Thymus (tissue), 11 donors: ENCODE data around the gene FAM83G. TPM values are rescaled to one million over a fixed set of nuclear protein-coding genes. Genes with fewer than 3 reads are reported as not detected.
A peak's percentile ranks its signal among the peaks of the same experiment; 100 is the strongest.
"Not testable (repeated sequence)": the region's sequence is repeated elsewhere in the genome, so short reads cannot be mapped to it uniquely, and the experiment has no call there.

ENCODE experiments used
- DNase-seq, 9 donors: peaks; one replicate each; pipeline ENCODE4 v3.0.0-alpha.2; 2013; ENCODE audit warnings: low spot score in 9 of 9, low read depth in 6 of 9, missing footprints in 1 of 9
- H3K27ac ChIP-seq, 2 donors: one replicate each; pipeline ENCODE4 v1.5.1; 2013; ENCODE audit warnings: control low read depth in 1 of 2, low read depth in 1 of 2, low read length in 1 of 2, mild to moderate bottlenecking in 1 of 2, moderate library complexity in 1 of 2
- H3K27me3 ChIP-seq, 2 donors: one replicate each; pipeline ENCODE4 v1.5.1; 2013; ENCODE audit warnings: low read length in 1 of 2; ENCODE audit not compliant: control insufficient read depth in 2 of 2, insufficient read depth in 1 of 2
- H3K36me3 ChIP-seq, 2 donors: one replicate each; pipeline ENCODE4 v1.5.1; 2013; ENCODE audit warnings: low read length in 1 of 2, mild to moderate bottlenecking in 1 of 2, moderate library complexity in 1 of 2; ENCODE audit not compliant: control insufficient read depth in 2 of 2, insufficient read depth in 2 of 2
- H3K4me1 ChIP-seq, 2 donors: one replicate each; pipeline ENCODE4 v1.5.1; 2013; ENCODE audit warnings: low read length in 2 of 2; ENCODE audit not compliant: control insufficient read depth in 2 of 2, insufficient read depth in 2 of 2
- H3K4me3 ChIP-seq, 2 donors: one replicate each; pipeline ENCODE4 v1.5.1; 2013; ENCODE audit warnings: low read length in 2 of 2, control low read depth in 1 of 2, mild to moderate bottlenecking in 1 of 2
- H3K9me3 ChIP-seq, 2 donors: one replicate each; pipeline ENCODE4 v1.5.1; 2013; ENCODE audit warnings: low read length in 1 of 2, mild to moderate bottlenecking in 1 of 2; ENCODE audit not compliant: control insufficient read depth in 2 of 2, insufficient read depth in 1 of 2
- WGBS: extraction: QIAGEN DNeasy Blood & Tissue Kit; methylation state at CpG from one replicate; pipeline ENCODE4 v1.1.7; 2013; 5-methylcytosine and 5-hydroxymethylcytosine counted together
- polyA plus RNA-seq: library from polyadenylated mRNA; stranded (reverse); fragments of 200-250 nt; gene quantifications from one replicate; pipeline ENCODE4 v1.2.3, GENCODE V29; 2013
- total RNA-seq: library from RNA; stranded (reverse); fragments of 120-200 nt; gene quantifications from one replicate; pipeline ENCODE4 v1.2.4, GENCODE V29; 2013
- donor health status: healthy.

FAM83G gene
- total and polyA plus RNA-seq, 2 donors = 3.8 to 7.7 TPM

- WGBS = 70% methylated on average over 5 of the region's 5 CpGs
- Histone ChIP-seq H3K9me3 (no peaks in the 10 kb centered on the region), H3K4me3 (no peak overlapping the region), H3K4me1 (peaks cover 0 to 3% of the 10 kb centered on the region in 2 donors), H3K27me3 (no peaks in the 10 kb centered on the region), H3K27ac (no peak overlapping the region), H3K36me3 (peaks cover 21 to 22% of the 10 kb centered on the region in 2 donors)
- no peak for DNase-seq
Measured at GRCh38 chr17:18932360-18933055, 72.1 kb downstream of the FAM83G start.

- WGBS = 97% methylated on average over 9 of the region's 9 CpGs
- H3K4me1 ChIP-seq = peaks cover 3 to 8% of the 10 kb centered on the region in 2 donors
- no peak overlapping the region for H3K4me3 ChIP-seq
- no peaks in the 10 kb centered on the region for H3K27me3 ChIP-seq
- H3K36me3 ChIP-seq = peaks cover 30 to 31% of the 10 kb centered on the region in 2 donors
- no peak for DNase-seq
- H3K9me3 ChIP-seq = no peaks in the 10 kb centered on the region
- H3K27ac ChIP-seq = no peak overlapping the region
Measured at GRCh38 chr17:18928628-18929125, 75.9 kb downstream of the FAM83G start.

DNA sequence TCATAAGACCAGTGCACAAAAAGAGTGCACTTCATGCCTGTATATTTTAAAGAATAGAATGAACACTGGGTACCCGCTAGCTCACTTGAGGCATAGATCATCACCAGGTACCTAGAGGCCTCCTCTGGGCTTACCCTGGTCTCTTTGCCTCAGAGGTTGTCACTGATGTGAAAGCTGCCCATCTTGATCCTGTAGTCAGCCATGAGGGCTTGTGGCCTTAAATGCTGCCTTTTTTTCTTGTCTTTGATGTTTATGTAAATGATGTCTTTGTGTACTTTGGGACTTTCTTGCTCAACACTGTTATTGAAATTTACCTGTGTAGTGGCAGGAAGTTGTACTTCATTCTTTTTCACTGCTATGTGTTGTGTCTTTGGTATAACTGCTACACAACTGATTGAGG is 79.4 kb downstream of the FAM83G start:
- peaks cover 19 to 22% of the 10 kb centered on the region in 2 donors for H3K36me3 ChIP-seq
- DNase-seq = peak in 1 of 9 donors; percentile 38
- no peaks in the 10 kb centered on the region for H3K9me3 ChIP-seq
- peaks cover 7 to 12% of the 10 kb centered on the region in 2 donors for H3K4me1 ChIP-seq
- 84% methylated on average over 1 of the region's 1 CpG for WGBS
- H3K27ac ChIP-seq = peak overlapping the region in 1 of 2 donors; percentile 64
- no peak overlapping the region for H3K4me3 ChIP-seq
- no peaks in the 10 kb centered on the region for H3K27me3 ChIP-seq

DNA sequence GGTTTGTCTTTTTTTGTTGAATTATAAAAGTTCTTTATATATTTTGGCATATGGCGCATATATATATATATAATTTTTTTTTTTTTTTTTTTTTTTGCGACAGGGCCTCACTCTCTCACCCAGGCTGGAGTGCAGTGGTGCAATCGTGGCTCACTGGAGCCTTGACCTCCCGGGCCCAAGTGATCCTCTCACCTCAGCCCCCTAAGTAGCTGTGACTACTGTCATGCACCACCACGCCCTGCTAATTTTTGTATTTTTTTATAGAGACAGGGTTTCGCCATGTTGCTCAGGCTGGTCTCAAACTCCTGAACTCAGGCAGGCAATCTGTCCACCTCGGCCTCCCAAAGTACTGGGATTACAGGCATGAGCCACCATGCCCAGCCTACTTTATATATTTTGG is 82.0 kb downstream of the FAM83G start:
- not testable (repeated sequence) for H3K27ac ChIP-seq, H3K27me3 ChIP-seq, DNase-seq, H3K9me3 ChIP-seq, H3K4me3 ChIP-seq
- H3K4me1 ChIP-seq = peaks cover 7 to 12% of the 10 kb centered on the region in 2 donors
- H3K36me3 ChIP-seq = peaks cover 21% of the 10 kb centered on the region in 2 donors
- WGBS = 97% methylated on average over 7 of the region's 7 CpGs

GRCh38 chr17:18921912-18922451 is 82.6 kb downstream of the FAM83G start:
- no peaks in the 10 kb centered on the region for H3K27me3 ChIP-seq
- no peaks in the 10 kb centered on the region for H3K9me3 ChIP-seq
- 81% methylated on average over 4 of the region's 4 CpGs for WGBS
- peaks cover 21 to 24% of the 10 kb centered on the region in 2 donors for H3K36me3 ChIP-seq
- peak overlapping the region in 1 of 2 donors; percentile 5 for H3K27ac ChIP-seq
- H3K4me3 ChIP-seq = no peak overlapping the region
- H3K4me1 ChIP-seq = peaks cover 7 to 12% of the 10 kb centered on the region in 2 donors
- DNase-seq = peak in 1 of 9 donors; percentile 20

GRCh38 chr17:18921485-18921884 is 83.1 kb downstream of the FAM83G start:
- 94% methylated on average over 2 of the region's 2 CpGs for WGBS
- Histone ChIP-seq H3K4me1 (peaks cover 7 to 9% of the 10 kb centered on the region in 2 donors), H3K27ac (peak overlapping the region; percentile 8 to 49), H3K4me3 (no peak overlapping the region), H3K27me3 (no peaks in the 10 kb centered on the region), H3K36me3 (peaks cover 25% of the 10 kb centered on the region in 2 donors), H3K9me3 (no peaks in the 10 kb centered on the region)
- no peak for DNase-seq

DNA sequence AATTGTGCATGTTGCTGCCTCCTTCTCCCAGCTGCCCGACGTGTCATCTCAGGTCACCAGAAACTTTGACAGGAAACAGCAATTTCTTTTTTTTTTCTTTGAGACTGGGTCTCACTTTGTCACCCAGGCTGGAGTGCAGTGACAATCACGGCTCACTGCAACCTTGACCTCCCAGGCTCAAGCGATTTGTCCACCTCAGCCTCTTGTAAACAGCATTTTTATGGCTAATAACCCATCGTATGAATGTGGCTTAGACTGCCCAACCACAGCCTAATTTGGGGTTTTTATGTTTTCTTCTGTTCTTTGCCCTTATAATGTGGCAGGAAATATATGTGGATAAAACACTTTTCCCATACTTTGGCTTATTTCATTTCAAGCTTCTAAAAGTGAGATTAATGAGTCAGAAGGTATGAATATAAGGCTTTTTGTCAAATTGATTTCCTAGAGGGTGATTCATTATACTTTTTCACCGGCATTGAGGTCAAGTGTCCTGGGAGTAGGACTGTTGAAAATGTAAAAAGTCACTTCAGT is 83.6 kb downstream of the FAM83G start:
- Histone ChIP-seq H3K27me3 (no peaks in the 10 kb centered on the region), H3K4me1 (peaks cover 7% of the 10 kb centered on the region in 2 donors), H3K9me3 (no peaks in the 10 kb centered on the region), H3K36me3 (peaks cover 28 to 30% of the 10 kb centered on the region in 2 donors), H3K4me3 (no peak overlapping the region), H3K27ac (peak overlapping the region in 1 of 2 donors; percentile 49)
- DNase-seq = no peak
- WGBS = 24% methylated on average over 6 of the region's 6 CpGs

- Histone ChIP-seq H3K4me1 (peaks cover 4 to 7% of the 10 kb centered on the region in 2 donors), H3K36me3 (peaks cover 25 to 33% of the 10 kb centered on the region in 2 donors), H3K27ac (peak overlapping the region in 1 of 2 donors; percentile 13), H3K27me3 (no peaks in the 10 kb centered on the region), H3K4me3 (no peak overlapping the region), H3K9me3 (no peaks in the 10 kb centered on the region)
- no peak for DNase-seq
- 96% methylated on average over 6 of the region's 6 CpGs for WGBS
Measured at GRCh38 chr17:18919963-18920362, 84.6 kb downstream of the FAM83G start.
